OCI-LY1 (cell line): ENCODE results near the gene C19orf85.

Experiments used
- H2AFZ ChIP-seq: fragments of 200-600 bp; sonication (generic), shearing (Covaris generic); 2 replicates; pipeline ENCODE4 v1.6.0; 2014; ENCODE audit warnings: antibody characterized with exemption, mild to moderate bottlenecking, low read length
- H3F3A ChIP-seq: fragments of 200-600 bp; sonication (generic), shearing (Covaris generic); 2 replicates; pipeline ENCODE4 v1.6.0; 2014; ENCODE audit warnings: mild to moderate bottlenecking, antibody characterized with exemption, low read length, moderate library complexity; ENCODE audit not compliant: insufficient read depth
- H3K27ac ChIP-seq: fragments of 200-600 bp; sonication (generic); 2 replicates; pipeline ENCODE4 v1.5.1; 2014; ENCODE audit warnings: low read length, mixed run types, mild to moderate bottlenecking, low read depth; ENCODE audit not compliant: poor library complexity, severe bottlenecking
- H3K27me3 ChIP-seq: fragments of 200-600 bp; sonication (generic); 2 replicates; pipeline ENCODE4 v1.6.0; 2014; ENCODE audit warnings: antibody characterized with exemption, mild to moderate bottlenecking, low read length, moderate library complexity; ENCODE audit not compliant: insufficient read depth
- H3K36me3 ChIP-seq: fragments of 200-600 bp; sonication (generic); 2 replicates; pipeline ENCODE4 v1.6.1; 2014; ENCODE audit warnings: mild to moderate bottlenecking, antibody characterized with exemption, low read length, moderate library complexity, mixed read lengths; ENCODE audit not compliant: insufficient read depth
- H3K4me1 ChIP-seq: fragments of 200-600 bp; sonication (generic); 2 replicates; pipeline ENCODE4 v1.5.1; 2014; ENCODE audit warnings: mild to moderate bottlenecking, low read length, moderate library complexity; ENCODE audit not compliant: insufficient read depth, severe bottlenecking
- H3K4me2 ChIP-seq: fragments of 200-600 bp; sonication (generic), shearing (Covaris generic); 2 replicates; pipeline ENCODE4 v1.6.1; 2014; ENCODE audit warnings: low read length
- H3K4me3 ChIP-seq: fragments of 200-600 bp; sonication (generic); 2 replicates; pipeline ENCODE4 v1.5.1; 2014; ENCODE audit warnings: low read length, low read depth, mild to moderate bottlenecking, mixed read lengths; ENCODE audit not compliant: poor library complexity, severe bottlenecking
- H3K79me2 ChIP-seq: fragments of 200-600 bp; shearing (Covaris generic); 2 replicates; pipeline ENCODE4 v1.6.1; 2016; ENCODE audit warnings: mixed run types, low read length, mixed read lengths; ENCODE audit not compliant: insufficient read depth
- H3K9ac ChIP-seq: fragments of 200-600 bp; sonication (generic), shearing (Covaris generic); 2 replicates; pipeline ENCODE4 v1.6.1; 2014; ENCODE audit warnings: mild to moderate bottlenecking, low read length, mixed read lengths
- H3K9me2 ChIP-seq: fragments of 200-600 bp; sonication (generic), shearing (Covaris generic); 2 replicates; pipeline ENCODE4 v1.6.1; 2014; ENCODE audit warnings: low read depth, mild to moderate bottlenecking, low read length, mixed read lengths
- H3K9me3 ChIP-seq: fragments of 200-600 bp; shearing (Covaris generic); 2 replicates; pipeline ENCODE4 v1.6.1; 2014; ENCODE audit warnings: low read length, mixed read lengths
- H4K20me1 ChIP-seq: fragments of 200-600 bp; sonication (generic), shearing (Covaris generic); 2 replicates; pipeline ENCODE4 v1.6.0; 2016; ENCODE audit warnings: mild to moderate bottlenecking, low read length; ENCODE audit not compliant: insufficient read depth
- EZH2 ChIP-seq: fragments of 200-600 bp; sonication (generic), shearing (Covaris generic); IDR thresholded peaks from 2 replicates; pipeline ENCODE4 v1.8.0; 2017; ENCODE audit warnings: borderline replicate concordance, mixed run types, mild to moderate bottlenecking, antibody characterized with exemption, low read length, moderate library complexity, mixed read lengths
- TF ChIP-seq, protein P1 (sequence below): fragments of 200-600 bp; sonication (generic), shearing (Covaris generic); IDR thresholded peaks from 2 replicates; pipeline ENCODE4 v1.5.1; 2017; ENCODE audit warnings: mild to moderate bottlenecking, antibody characterized with exemption, low read length, moderate library complexity, mixed read lengths

The C19orf85 gene

GRCh38 chr19:55486043-55486970 is 21.8 kb upstream of the C19orf85 start:
- no peaks in the 10 kb centered on the region for H4K20me1 ChIP-seq
- H3K4me1 ChIP-seq = peaks cover 18% of the 10 kb centered on the region
- H3K9me3 ChIP-seq = no peaks in the 10 kb centered on the region
- H3F3A ChIP-seq = no peaks in the 10 kb centered on the region
- H3K27me3 ChIP-seq = peaks cover 3% of the 10 kb centered on the region; the same call in 1 of the 2 replicates
- TF ChIP-seq, protein P1, sequence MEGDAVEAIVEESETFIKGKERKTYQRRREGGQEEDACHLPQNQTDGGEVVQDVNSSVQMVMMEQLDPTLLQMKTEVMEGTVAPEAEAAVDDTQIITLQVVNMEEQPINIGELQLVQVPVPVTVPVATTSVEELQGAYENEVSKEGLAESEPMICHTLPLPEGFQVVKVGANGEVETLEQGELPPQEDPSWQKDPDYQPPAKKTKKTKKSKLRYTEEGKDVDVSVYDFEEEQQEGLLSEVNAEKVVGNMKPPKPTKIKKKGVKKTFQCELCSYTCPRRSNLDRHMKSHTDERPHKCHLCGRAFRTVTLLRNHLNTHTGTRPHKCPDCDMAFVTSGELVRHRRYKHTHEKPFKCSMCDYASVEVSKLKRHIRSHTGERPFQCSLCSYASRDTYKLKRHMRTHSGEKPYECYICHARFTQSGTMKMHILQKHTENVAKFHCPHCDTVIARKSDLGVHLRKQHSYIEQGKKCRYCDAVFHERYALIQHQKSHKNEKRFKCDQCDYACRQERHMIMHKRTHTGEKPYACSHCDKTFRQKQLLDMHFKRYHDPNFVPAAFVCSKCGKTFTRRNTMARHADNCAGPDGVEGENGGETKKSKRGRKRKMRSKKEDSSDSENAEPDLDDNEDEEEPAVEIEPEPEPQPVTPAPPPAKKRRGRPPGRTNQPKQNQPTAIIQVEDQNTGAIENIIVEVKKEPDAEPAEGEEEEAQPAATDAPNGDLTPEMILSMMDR = no peak
- no peak for TF ChIP-seq EZH2
- H3K79me2 ChIP-seq = no peaks in the 10 kb centered on the region
- no peaks in the 10 kb centered on the region for H3K9me2 ChIP-seq
- H3K4me2 ChIP-seq = peak overlapping the region; percentile 81; the same call in 1 of the 2 replicates
- H2AFZ ChIP-seq = no peak overlapping the region
- no peak overlapping the region for H3K27ac ChIP-seq
- H3K4me3 ChIP-seq = no peak overlapping the region
- H3K36me3 ChIP-seq = no peaks in the 10 kb centered on the region; the same call in 1 of the 2 replicates
- H3K9ac ChIP-seq = no peak overlapping the region

DNA sequence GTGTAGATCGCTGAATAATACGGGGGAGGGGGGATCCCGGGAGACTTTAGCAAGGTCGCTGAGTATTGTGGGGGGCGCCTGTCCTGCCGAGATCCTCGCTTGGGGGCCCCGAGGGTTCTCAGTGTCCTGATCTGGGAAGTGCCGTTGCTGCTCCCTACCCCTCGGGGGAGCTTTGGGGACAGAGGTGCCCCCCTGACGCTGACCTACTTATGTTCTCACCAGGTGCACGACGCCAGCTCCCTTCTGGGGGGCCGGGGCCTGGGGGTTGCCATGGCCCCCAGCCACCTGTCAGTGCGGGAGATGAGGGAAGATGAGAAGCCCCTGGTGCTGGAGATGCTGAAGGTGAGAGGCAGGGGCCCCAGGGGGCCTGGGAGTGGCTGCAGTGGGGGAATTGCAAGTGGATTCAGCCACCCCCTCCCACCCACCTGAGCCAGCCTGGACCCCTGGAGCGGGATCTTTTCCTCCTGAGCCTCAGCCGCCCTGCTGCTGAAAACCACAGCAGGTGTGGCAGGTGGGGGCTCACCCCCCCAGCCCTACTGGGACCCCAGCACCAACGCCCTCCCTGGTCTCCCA is 21.0 kb upstream of the C19orf85 start:
- H3K4me1 ChIP-seq = peaks cover 18% of the 10 kb centered on the region
- no peak overlapping the region for H2AFZ ChIP-seq
- no peaks in the 10 kb centered on the region for H3K9me2 ChIP-seq
- no peaks in the 10 kb centered on the region for H3F3A ChIP-seq
- H3K36me3 ChIP-seq = no peaks in the 10 kb centered on the region; the same call in 1 of the 2 replicates
- TF ChIP-seq, protein P1 = no peak
- TF ChIP-seq EZH2 = no peak
- H3K27ac ChIP-seq = no peak overlapping the region
- peak overlapping the region; percentile 81 for H3K4me2 ChIP-seq
- H3K9me3 ChIP-seq = no peaks in the 10 kb centered on the region
- H3K4me3 ChIP-seq = peak overlapping the region; percentile 66
- H3K27me3 ChIP-seq = peaks cover 2% of the 10 kb centered on the region; the same call in 1 of the 2 replicates
- peak overlapping the region; percentile 71 for H3K9ac ChIP-seq
- no peaks in the 10 kb centered on the region for H4K20me1 ChIP-seq
- H3K79me2 ChIP-seq = no peaks in the 10 kb centered on the region

GRCh38 chr19:55484593-55485438 is 20.3 kb upstream of the C19orf85 start, which contains the start of gene NAT14:
NAT14 (plus strand) TSS chr19:55485188; CDS start chr19:55485709, 521 bp downstream.
- Histone ChIP-seq H3K9ac (peak within 1 kb of the TSS; percentile 71), H3K27me3 (no peaks in the 10 kb centered on the region), H3K4me3 (peak within 1 kb of the TSS; percentile 66), H3K79me2 (no peaks in the 10 kb centered on the region), H3K9me2 (no peaks in the 10 kb centered on the region), H3K27ac (no peak within 1 kb of the TSS), H3K9me3 (no peaks in the 10 kb centered on the region), H3F3A (no peaks in the 10 kb centered on the region), H3K36me3 (no peaks in the 10 kb centered on the region; the same call in 1 of the 2 replicates), H3K4me2 (peak within 1 kb of the TSS; percentile 81), H3K4me1 (peaks cover 18% of the 10 kb centered on the region), H4K20me1 (no peaks in the 10 kb centered on the region), H2AFZ (no peak within 1 kb of the TSS)
- TF ChIP-seq EZH2 = no peak
- TF ChIP-seq, protein P1 = no peak
